Activated CD4-positive, alpha-beta T cell treated with anti-CD3 and anti-CD28 coated beads, Interleukin-2, Interleukin-6, amounts not matched to agents 100 ng/mL and 50 ng/mL, durations not matched to agents 16 hours and 8 hours (primary cell): ENCODE data around the gene DNASE1L2.
"Not testable (repeated sequence)": the region's sequence is repeated elsewhere in the genome, so short reads cannot be mapped to it uniquely, and the experiment has no call there.

Source experiments
- DNase-seq: peaks from one replicate; pipeline ENCODE4 v3.0.0-alpha.2; 2020

Gene DNASE1L2

GRCh38 chr16:2242598-2242997 is 6.4 kb downstream of the DNASE1L2 start:
- DNase-seq: no peak

- DNase-seq: no peak
These were observed 6.8 kb downstream of the DNASE1L2 start for GRCh38 chr16:2243031-2243528.

DNA sequence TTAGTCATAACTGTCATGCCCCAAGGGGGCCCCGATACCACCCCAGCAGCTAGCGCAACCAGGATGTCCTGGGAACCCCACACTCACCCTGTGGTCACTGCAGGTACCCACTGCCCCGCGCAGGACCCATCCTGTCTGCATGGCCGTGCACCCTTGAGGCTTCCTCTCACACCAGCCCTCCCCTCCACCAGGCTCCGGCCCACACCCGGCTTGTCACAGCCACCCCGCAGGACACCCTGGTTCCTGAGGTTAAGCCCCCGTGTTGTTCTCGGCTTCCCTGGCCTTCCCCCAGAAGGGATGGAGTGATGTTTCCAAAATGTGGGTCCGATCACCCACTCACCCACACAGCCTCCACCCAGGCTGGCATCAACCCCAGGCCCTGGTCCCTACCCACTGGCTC is 7.5 kb downstream of the DNASE1L2 start:
- no peak for DNase-seq

DNA sequence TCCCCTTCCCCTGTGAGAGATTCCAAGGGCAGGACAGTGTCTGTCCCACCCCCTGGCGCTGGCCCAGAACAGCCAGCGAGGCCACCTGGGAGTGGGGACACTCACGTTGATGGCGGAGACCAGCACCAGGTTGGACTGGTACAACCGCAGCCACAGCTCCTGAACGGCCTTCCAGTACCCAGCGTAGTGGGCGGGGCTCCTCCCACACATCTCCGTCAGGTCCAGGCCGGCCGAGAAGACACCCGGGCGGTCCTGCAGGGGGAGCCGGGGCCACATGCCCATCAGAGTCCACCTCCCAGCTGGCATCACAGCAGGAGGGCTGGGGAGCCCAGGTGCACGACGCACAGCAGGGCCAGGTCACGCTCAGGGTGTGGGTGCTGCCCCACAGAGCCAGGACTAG is 8.1 kb downstream of the DNASE1L2 start:
- no peak for DNase-seq

- no peak for DNase-seq
These were observed 8.9 kb downstream of the DNASE1L2 start for GRCh38 chr16:2244926-2245795.

GRCh38 chr16:2246301-2246885 is 10.1 kb downstream of the DNASE1L2 start:
- DNase-seq: no peak

DNA sequence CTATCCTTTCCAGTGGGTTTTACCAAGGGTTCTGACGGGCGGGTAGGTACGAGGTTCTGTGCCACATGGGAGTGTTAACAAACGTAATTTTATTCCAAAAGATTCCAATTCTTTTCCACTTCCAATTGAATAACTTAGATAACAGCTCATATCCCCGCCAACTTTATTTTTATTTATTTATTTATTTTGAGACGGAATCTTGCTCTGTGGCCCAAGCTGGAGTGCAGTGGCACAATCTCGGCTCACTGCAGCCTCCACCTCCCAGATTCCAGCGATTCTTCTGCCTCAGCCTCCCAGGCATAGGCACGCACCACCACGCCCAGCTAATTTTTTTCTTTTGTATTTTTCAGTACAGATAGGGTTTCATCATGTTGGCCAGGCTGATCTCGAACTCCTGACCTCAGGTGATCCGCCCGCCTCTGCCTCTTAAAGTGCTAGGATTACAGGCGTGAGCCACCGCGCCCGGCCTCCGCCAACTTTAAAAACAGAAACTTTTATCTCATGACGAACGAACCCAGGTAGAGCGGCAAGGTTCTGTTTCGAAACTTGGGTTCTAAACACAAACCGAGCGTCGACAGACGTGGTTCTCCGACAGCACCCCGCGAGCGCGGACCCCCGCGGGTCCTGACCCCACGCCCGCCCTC is 14.5 kb downstream of the DNASE1L2 start:
- DNase-seq: peak; percentile 48

GRCh38 chr16:2251296-2252111 is 15.3 kb downstream of the DNASE1L2 start, which contains the start of gene ECI1:
TSS of gene ECI1 (minus strand) at chr16:2251587. CDS start at chr16:2251566, 21 bp downstream.
- peak; percentile 95 for DNase-seq

DNA sequence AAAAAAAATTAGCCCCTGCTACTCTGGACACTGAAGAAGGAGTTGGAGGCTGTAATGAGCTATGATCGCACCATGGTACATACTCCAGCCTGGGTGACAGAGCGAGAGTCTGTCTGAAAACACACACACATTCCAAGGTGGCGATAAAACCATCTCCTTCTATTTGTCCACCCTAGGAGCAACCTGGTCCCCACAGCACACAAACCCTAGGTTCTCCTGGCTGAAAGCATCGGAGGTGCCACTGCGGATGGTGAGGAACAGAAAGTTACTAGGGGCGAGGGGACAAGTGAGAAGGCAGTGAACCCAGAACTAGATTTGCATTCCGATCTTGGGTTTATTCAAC is 16.5 kb downstream of the DNASE1L2 start:
- DNase-seq: no peak

GRCh38 chr16:2253293-2253692 is 17.0 kb downstream of the DNASE1L2 start:
- DNase-seq: no peak

DNA sequence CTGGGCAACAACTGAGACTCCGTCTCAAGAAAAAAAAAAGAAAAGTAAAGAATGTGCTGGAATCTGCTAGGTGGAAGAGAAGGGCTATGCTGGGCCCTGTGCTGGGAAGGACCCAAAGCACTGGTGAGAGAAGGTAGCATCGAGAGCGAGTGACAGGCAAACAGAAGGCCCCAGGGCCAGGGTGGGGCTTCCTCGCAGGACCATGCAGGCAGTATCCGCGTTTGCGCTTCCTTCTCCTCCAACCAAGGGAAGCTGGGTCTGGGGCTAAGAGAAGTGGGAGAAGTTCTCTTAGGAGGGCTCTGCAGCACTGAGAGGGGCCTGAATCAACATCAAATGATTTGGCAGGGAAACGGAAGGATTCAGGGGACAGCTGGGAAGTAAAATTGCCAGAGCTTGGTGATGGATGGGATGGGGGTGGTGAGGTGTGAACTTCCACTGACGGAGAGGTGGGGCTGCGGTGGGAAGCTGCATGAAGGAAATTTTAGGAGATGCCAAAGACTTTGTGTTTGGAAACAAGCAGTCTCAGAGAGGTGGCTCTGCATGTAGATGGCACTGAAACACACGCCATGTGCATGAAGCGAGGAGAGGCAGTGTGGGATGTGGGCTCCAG is 20.4 kb downstream of the DNASE1L2 start:
- no peak for DNase-seq

DNA sequence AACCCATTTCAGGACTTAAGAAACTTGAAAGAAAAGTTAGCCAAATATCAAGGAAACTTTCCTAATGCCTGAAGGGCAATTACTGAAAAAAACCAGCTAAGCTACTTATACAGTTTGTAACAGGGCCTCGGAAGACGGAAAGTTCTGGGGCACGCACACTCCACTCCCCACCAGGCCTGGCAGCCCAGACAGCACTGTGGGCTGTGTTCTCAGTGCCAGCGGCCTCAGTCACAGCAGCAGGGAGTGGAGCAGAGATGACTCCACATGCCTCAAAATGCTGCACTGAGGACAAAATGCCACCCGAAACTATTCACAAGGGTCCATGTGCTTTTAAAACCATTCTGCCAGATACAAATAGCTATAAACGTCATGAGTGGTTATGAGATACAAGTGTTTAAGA is 21.5 kb downstream of the DNASE1L2 start:
- no peak for DNase-seq

DNA sequence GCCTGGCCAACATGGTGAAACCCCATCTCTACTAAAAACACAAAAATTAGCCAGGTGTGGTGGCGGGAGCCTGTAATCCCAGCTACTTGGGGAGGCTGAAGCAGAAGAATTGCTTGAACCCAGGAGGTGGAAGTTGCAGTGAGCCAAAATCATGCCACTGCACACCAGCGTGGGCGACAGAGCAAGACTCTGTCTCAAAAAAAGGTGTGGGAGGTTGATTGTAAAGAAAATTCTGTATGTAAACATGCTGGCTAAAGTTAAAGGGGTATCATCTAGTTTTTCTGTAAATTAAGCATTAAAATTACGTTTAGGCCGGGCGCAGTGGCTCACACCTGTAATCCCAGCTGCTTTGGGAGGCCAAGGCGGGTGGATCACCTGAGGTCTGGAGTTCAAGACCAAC is 22.3 kb downstream of the DNASE1L2 start:
- DNase-seq: not testable (repeated sequence)

DNA sequence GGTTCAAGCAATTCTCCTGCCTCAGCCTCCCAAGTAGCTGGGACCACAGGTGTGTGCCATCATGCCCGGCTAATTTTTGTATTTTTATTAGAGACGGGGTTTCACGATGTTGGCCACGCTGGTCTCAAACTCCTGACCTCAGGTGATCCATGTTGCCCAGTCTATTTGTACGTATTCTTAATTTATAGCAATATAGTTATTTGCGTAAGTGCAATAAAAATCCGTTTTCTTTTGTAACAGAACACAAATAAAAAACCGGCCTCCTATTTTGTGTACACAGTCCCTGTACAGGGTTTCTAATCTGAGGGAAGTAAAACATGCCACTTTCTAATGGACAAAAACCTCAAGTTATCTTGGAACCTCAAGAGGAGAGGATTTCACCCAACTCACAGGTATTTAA is 24.0 kb downstream of the DNASE1L2 start:
- DNase-seq: no peak

DNA sequence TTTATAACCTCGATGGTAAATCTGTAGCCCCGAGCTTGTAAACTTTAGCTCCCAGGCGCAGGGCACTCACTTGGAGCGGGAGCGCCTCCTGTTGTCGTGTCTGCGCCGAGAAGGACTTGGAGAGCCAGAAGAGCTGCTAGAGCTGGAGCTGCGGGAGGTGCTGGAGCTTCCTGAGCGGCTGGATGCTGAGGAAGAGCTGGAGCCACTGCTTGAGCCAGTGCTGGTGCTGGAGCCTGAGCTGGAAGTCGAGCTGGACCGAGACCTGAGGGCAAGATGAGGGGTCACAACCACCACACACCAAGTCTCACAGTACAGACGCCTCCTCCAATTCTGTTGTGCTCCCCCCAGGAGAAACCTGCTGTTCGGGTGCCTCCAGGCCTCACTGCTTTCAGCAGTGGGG is 26.8 kb downstream of the DNASE1L2 start:
- not testable (repeated sequence) for DNase-seq

GRCh38 chr16:2266887-2267286 is 30.6 kb downstream of the DNASE1L2 start:
- peak; percentile 15 for DNase-seq

- DNase-seq: not testable (repeated sequence)
These were observed 31.3 kb downstream of the DNASE1L2 start for GRCh38 chr16:2267505-2267912.

GRCh38 chr16:2267913-2268666 is 31.8 kb downstream of the DNASE1L2 start, which contains the start of gene RNPS1:
TSS of gene RNPS1 (minus strand) at chr16:2268126. CDS start at chr16:2264643, 3,483 bp downstream.
- peak; percentile 97 for DNase-seq

GRCh38 chr16:2270070-2270462 is 33.8 kb downstream of the DNASE1L2 start:
- no peak for DNase-seq

GRCh38 chr16:2270588-2271470 is 34.6 kb downstream of the DNASE1L2 start:
- DNase-seq: no peak
